Lung (tissue), 13 donors: ENCODE results near the gene THOC7. TPM values are rescaled to one million over a fixed set of nuclear protein-coding genes. Genes with fewer than 3 reads are reported as not detected.

Experiments used
- ATAC-seq: fragments of 200-7000 bp; cut with Tn5 transposase; one replicate; pipeline ENCODE4 v1.9.1; 2020; ENCODE audit warnings: moderate number of reproducible peaks; ENCODE audit not compliant: insufficient read depth, low FRiP score
- DNase-seq, 3 donors: peaks; one replicate each; pipeline ENCODE4 v3.0.0-alpha.2; 2013 to 2017
- H3K27ac ChIP-seq, 2 donors: one replicate each; pipeline ENCODE4 v1.5.1; 2013; ENCODE audit warnings: mild to moderate bottlenecking in 2 of 2, moderate library complexity in 2 of 2, control low read depth in 1 of 2, inconsistent platforms in 1 of 2, low read depth in 1 of 2, low read length in 1 of 2
- H3K27me3 ChIP-seq, 3 donors: one replicate each; pipeline ENCODE4 v1.5.1; 2013; ENCODE audit warnings: low read length in 2 of 3; ENCODE audit not compliant: control insufficient read depth in 3 of 3, insufficient read depth in 3 of 3
- H3K36me3 ChIP-seq, 4 donors: one replicate each; pipeline ENCODE4 v1.5.1; 2013; ENCODE audit warnings: low read length in 4 of 4, mild to moderate bottlenecking in 1 of 4, moderate library complexity in 1 of 4; ENCODE audit not compliant: control insufficient read depth in 4 of 4, insufficient read depth in 4 of 4
- H3K4me1 ChIP-seq, 5 donors: one replicate each; pipeline ENCODE4 v1.5.1; 2013; ENCODE audit warnings: low read length in 5 of 5, mild to moderate bottlenecking in 2 of 5, moderate library complexity in 1 of 5; ENCODE audit not compliant: control insufficient read depth in 5 of 5, insufficient read depth in 5 of 5
- H3K4me3 ChIP-seq: one replicate; pipeline ENCODE4 v1.5.1; 2013; ENCODE audit warnings: mild to moderate bottlenecking, control low read depth, moderate library complexity
- H3K9ac ChIP-seq, 2 donors: one replicate each; pipeline ENCODE4 v1.5.1; 2013; ENCODE audit warnings: low read length in 2 of 2, control low read depth in 1 of 2; ENCODE audit not compliant: insufficient read depth in 1 of 2
- H3K9me3 ChIP-seq, 4 donors: one replicate each; pipeline ENCODE4 v1.5.1; 2013; ENCODE audit warnings: low read length in 3 of 4, mild to moderate bottlenecking in 1 of 4, moderate library complexity in 1 of 4; ENCODE audit not compliant: control insufficient read depth in 4 of 4, insufficient read depth in 3 of 4
- CTCF ChIP-seq: IDR thresholded peaks from 2 replicates; pipeline ENCODE4 v1.5.1; 2012; ENCODE audit warnings: mild to moderate bottlenecking; ENCODE audit errors: control extremely low read depth, extremely low read depth
- WGBS, 2 donors: extraction: QIAGEN DNeasy Blood & Tissue Kit; methylation state at CpG; one replicate each; pipeline ENCODE4 v1.1.7; 2013; 5-methylcytosine and 5-hydroxymethylcytosine counted together
- polyA plus RNA-seq, 2 donors: library from polyadenylated mRNA; stranded (reverse); fragments of 200-250 nt; gene quantifications; one replicate each; pipeline ENCODE4 v1.2.1, GENCODE V29; 2013
- small RNA-seq: library from RNA; depleted of rRNA; stranded (forward); fragments of <200 nt; gene quantifications from one replicate; pipeline ENCODE3, GENCODE V24; 2014; ENCODE audit warnings: low replicate concordance
- total RNA-seq, 2 donors: library from RNA; depleted of rRNA in 1 of 2; stranded (reverse); fragments of >200 nt in 1 of 2; gene quantifications; one replicate each; pipeline ENCODE4 v1.2.1, GENCODE V29; 2014 to 2021
- donor health status: control.
- donor health status: control.
- donor health status: Bipolar disorder and iron deficiency.
- donor health status: healthy.
- donor health status: DM: yes; HTN: yes; CAD: no.

THOC7 gene
- total and polyA plus RNA-seq, 4 donors: 38.1 to 124 (median 42.5) TPM

- no peak for TF ChIP-seq CTCF
- H3K36me3 ChIP-seq: no peaks in the 10 kb centered on the region
- no peak for ATAC-seq
- no peak overlapping the region for H3K9ac ChIP-seq
- no peak overlapping the region for H3K4me3 ChIP-seq
- no peak overlapping the region for H3K27ac ChIP-seq
- no peaks in the 10 kb centered on the region for H3K4me1 ChIP-seq
- 69 to 76% methylated on average over 6 of the region's 6 CpGs for WGBS, 2 donors
- H3K9me3 ChIP-seq: no peaks in the 10 kb centered on the region
- no peak for DNase-seq
- H3K27me3 ChIP-seq: peaks cover 0 to 3% (median 2%) of the 10 kb centered on the region in 3 donors
Measured at GRCh38 chr3:63795438-63795837, 68.2 kb downstream of the THOC7 start.

GRCh38 chr3:63791974-63792373, 71.6 kb downstream of the THOC7 start:
- no peak for TF ChIP-seq CTCF
- Histone ChIP-seq H3K9me3 (no peaks in the 10 kb centered on the region), H3K4me3 (no peak overlapping the region), H3K9ac (no peak overlapping the region), H3K27me3 (peaks cover 0 to 3% (median 2%) of the 10 kb centered on the region in 3 donors), H3K4me1 (no peaks in the 10 kb centered on the region), H3K27ac (no peak overlapping the region), H3K36me3 (no peaks in the 10 kb centered on the region)
- ATAC-seq (no peak), DNase-seq (peak in 2 of 3 donors; percentile 28 to 38)
- WGBS, 2 donors: 10 to 22% methylated on average over 1 of the region's 1 CpG

Small RNA genes within 50 kb of the gene (small RNA-seq; reads per million reads assigned to genes)
- gene SCAANT1: not detected

Other genes with a start within 250 kb of the THOC7 start
- gene SNTN, start 211.1 kb downstream of the THOC7 start, total RNA-seq: 10 to 100 TPM; 41.4 to 51.0 TPM
- gene SNTN, start 211.1 kb downstream of the THOC7 start, polyA plus RNA-seq: 10 to 100 TPM; 20.1 to 23.2 TPM
- not detected for gene C3orf49, start 44.5 kb downstream of the THOC7 start, total RNA-seq
- gene C3orf49, start 44.5 kb downstream of the THOC7 start, polyA plus RNA-seq: not detected
- gene ATXN7, start 62 bp upstream of the THOC7 start, total RNA-seq: 10 to 100 TPM; 30.1 to 46.6 TPM
- 1 to 10 TPM; 4.8 to 5.9 TPM for gene ATXN7, start 62 bp upstream of the THOC7 start, polyA plus RNA-seq
- not detected for gene SCAANT1, start 48.6 kb upstream of the THOC7 start, total RNA-seq
- gene SCAANT1, start 48.6 kb upstream of the THOC7 start, polyA plus RNA-seq: not detected
- 10 to 100 TPM; 63.4 to 68.6 TPM for gene PSMD6, start 159.7 kb upstream of the THOC7 start, total RNA-seq
- gene PSMD6, start 159.7 kb upstream of the THOC7 start, polyA plus RNA-seq: 10 to 100 TPM; 59.1 to 78.9 TPM